Measurements from ENCODE around the gene COA6. TPM values are rescaled to one million over a fixed set of nuclear protein-coding genes. Genes with fewer than 3 reads are reported as not detected.

Gene COA6
- total RNA-seq, 1 experiment from 2014 or later = 34.1 TPM

GRCh38 chr1:234406871-234407270 is 33.6 kb downstream of the COA6 start:
- H3K9ac ChIP-seq (ENCODE audit: low read length) = no peak overlapping the region
- intact Hi-C loops (cut with micrococcal nuclease) = no loop called here
- H3K79me2 ChIP-seq (ENCODE audit: insufficient read depth, low read length) = no peaks in the 10 kb centered on the region
- no peak overlapping the region for H2AFZ ChIP-seq (ENCODE audit: low read depth, low read length, poor library complexity, severe bottlenecking)
- TF ChIP-seq EZH2phosphoT487 (IDR thresholded peaks at IDR 0.05; ENCODE audit: borderline replicate concordance) (no peak), SIN3A (IDR thresholded peaks at IDR 0.05; ENCODE audit: low read depth) (no peak), FOSL1 (IDR thresholded peaks at IDR 0.05; ENCODE audit: low read depth) (no peak)
- H3K36me3 ChIP-seq (ENCODE audit: control insufficient read depth in 1 of 2, insufficient read depth in 2 of 2, low read length in 2 of 2) = no peaks in the 10 kb centered on the region
- no peak overlapping the region for H3K4me3 ChIP-seq (replicated peaks in 1 of 2; ENCODE audit: low read depth in 1 of 2, low read length in 2 of 2)
- no peaks in the 10 kb centered on the region for H3K9me3 ChIP-seq (ENCODE audit: control insufficient read depth in 1 of 2, insufficient read depth in 1 of 2, low read depth in 1 of 2, low read length in 2 of 2)
- no peaks in the 10 kb centered on the region for H3K9me2 ChIP-seq (ENCODE audit: insufficient read depth)
- H3K27me3 ChIP-seq (ENCODE audit: insufficient read depth, low read length) = no peaks in the 10 kb centered on the region
- no peak overlapping the region for H3K4me2 ChIP-seq (ENCODE audit: low read length)
- no peaks in the 10 kb centered on the region for H3K4me1 ChIP-seq (ENCODE audit: control insufficient read depth in 1 of 2, insufficient read depth in 2 of 2, low read length in 2 of 2)
- ChIA-PET CTCF (no interaction called here), RAD21 (ENCODE audit: low non-redundant PET in 1 of 2, low total read pairs in 2 of 2, uncharacterized antibody in 2 of 2, unreplicated experiment in 2 of 2) (no interaction called here), POLR2A (no interaction called here)
- no TSS peak for BruUV-seq (replicated peaks)
- H3K27ac ChIP-seq (ENCODE audit: low read depth, low read length) = no peak overlapping the region
- no peaks in the 10 kb centered on the region for H4K20me1 ChIP-seq (ENCODE audit: insufficient read depth)
- no peak for DNase-seq (ENCODE audit: low read depth, low spot score)
- ATAC-seq = no peak

GRCh38 chr1:234408757-234409156 is 35.5 kb downstream of the COA6 start:
- POLR2A ChIA-PET = no interaction called here
- ATAC-seq (no peak), DNase-seq (ENCODE audit: low read depth, low spot score) (no peak)
- Histone ChIP-seq H3K36me3 (ENCODE audit: control insufficient read depth in 1 of 2, insufficient read depth in 2 of 2, low read length in 2 of 2) (no peaks in the 10 kb centered on the region), H2AFZ (ENCODE audit: low read depth, low read length, poor library complexity, severe bottlenecking) (no peak overlapping the region), H3K9ac (ENCODE audit: low read length) (no peak overlapping the region), H3K27me3 (ENCODE audit: insufficient read depth, low read length) (no peaks in the 10 kb centered on the region), H3K27ac (ENCODE audit: low read depth, low read length) (no peak overlapping the region), H3K9me3 (ENCODE audit: control insufficient read depth in 1 of 2, insufficient read depth in 1 of 2, low read depth in 1 of 2, low read length in 2 of 2) (no peaks in the 10 kb centered on the region), H3K4me1 (ENCODE audit: control insufficient read depth in 1 of 2, insufficient read depth in 2 of 2, low read length in 2 of 2) (no peaks in the 10 kb centered on the region), H3K4me2 (ENCODE audit: low read length) (no peak overlapping the region), H3K4me3 (replicated peaks in 1 of 2; ENCODE audit: low read depth in 1 of 2, low read length in 2 of 2) (no peak overlapping the region), H3K79me2 (ENCODE audit: insufficient read depth, low read length) (no peaks in the 10 kb centered on the region), H4K20me1 (ENCODE audit: insufficient read depth) (no peaks in the 10 kb centered on the region), H3K9me2 (ENCODE audit: insufficient read depth) (no peaks in the 10 kb centered on the region)
- no TSS peak for BruUV-seq (replicated peaks)
- intact Hi-C loops (cut with micrococcal nuclease) = no loop called here
- TF ChIP-seq JUND (IDR thresholded peaks at IDR 0.05) (no peak), CEBPB (IDR thresholded peaks at IDR 0.05; ENCODE audit: low read depth) (no peak)
- CTCF ChIA-PET = no interaction called here
- RAD21 ChIA-PET (ENCODE audit: low non-redundant PET in 1 of 2, low total read pairs in 2 of 2, uncharacterized antibody in 2 of 2, unreplicated experiment in 2 of 2) = no interaction called here

GRCh38 chr1:234409328-234409727 is 36.1 kb downstream of the COA6 start:
- H3K9ac ChIP-seq (ENCODE audit: low read length) = no peak overlapping the region
- no TSS peak for BruUV-seq (replicated peaks)
- intact Hi-C loops (cut with micrococcal nuclease) = no loop called here
- H3K9me2 ChIP-seq (ENCODE audit: insufficient read depth) = no peaks in the 10 kb centered on the region
- no peaks in the 10 kb centered on the region for H4K20me1 ChIP-seq (ENCODE audit: insufficient read depth)
- RAD21 ChIA-PET (ENCODE audit: low non-redundant PET in 1 of 2, low total read pairs in 2 of 2, uncharacterized antibody in 2 of 2, unreplicated experiment in 2 of 2) = no interaction called here
- DNase-seq (ENCODE audit: low read depth, low spot score) = no peak
- no peak for ATAC-seq
- no peaks in the 10 kb centered on the region for H3K27me3 ChIP-seq (ENCODE audit: insufficient read depth, low read length)
- no peaks in the 10 kb centered on the region for H3K36me3 ChIP-seq (ENCODE audit: control insufficient read depth in 1 of 2, insufficient read depth in 2 of 2, low read length in 2 of 2)
- H3K4me2 ChIP-seq (ENCODE audit: low read length) = no peak overlapping the region
- H2AFZ ChIP-seq (ENCODE audit: low read depth, low read length, poor library complexity, severe bottlenecking) = no peak overlapping the region
- H3K9me3 ChIP-seq (ENCODE audit: control insufficient read depth in 1 of 2, insufficient read depth in 1 of 2, low read depth in 1 of 2, low read length in 2 of 2) = no peaks in the 10 kb centered on the region
- CTCF ChIA-PET = no interaction called here
- no peaks in the 10 kb centered on the region for H3K4me1 ChIP-seq (ENCODE audit: control insufficient read depth in 1 of 2, insufficient read depth in 2 of 2, low read length in 2 of 2)
- H3K27ac ChIP-seq (ENCODE audit: low read depth, low read length) = no peak overlapping the region
- no peak overlapping the region for H3K4me3 ChIP-seq (replicated peaks in 1 of 2; ENCODE audit: low read depth in 1 of 2, low read length in 2 of 2)
- POLR2A ChIA-PET = no interaction called here
- H3K79me2 ChIP-seq (ENCODE audit: insufficient read depth, low read length) = no peaks in the 10 kb centered on the region
- TF ChIP-seq TCF7L2 (IDR thresholded peaks at IDR 0.05; ENCODE audit: borderline replicate concordance, extremely low read depth, insufficient read depth, insufficient read length) (no peak), CEBPB (IDR thresholded peaks at IDR 0.05; ENCODE audit: low read depth) (no peak), RAD21 (IDR thresholded peaks at IDR 0.05; ENCODE audit: low read depth) (peak; percentile 44), CTCF (IDR thresholded peaks at IDR 0.05 in 2 of 3, conservative IDR thresholded peaks at IDR 0.05 in 1 of 3; ENCODE audit: borderline replicate concordance in 1 of 3, insufficient read depth in 1 of 3, low read depth in 2 of 3, low read length in 2 of 3) (peak in 2 of 3 experiments; percentile 24 to 30; a peak in 2 of 6 replicates), REST (IDR thresholded peaks at IDR 0.05; ENCODE audit: low read depth) (no peak), JUND (IDR thresholded peaks at IDR 0.05) (no peak)
